ENCODE data around the gene TSHR.

The TSHR gene

GRCh38 chr14:81143793-81144192 lies 188.4 kb downstream of the TSHR start:
- no peak overlapping the region for H3K4me3 ChIP-seq (ENCODE audit: control insufficient read depth, low read depth, low read length)
- TF ChIP-seq CTCF (IDR thresholded peaks at IDR 0.05; ENCODE audit: control insufficient read depth, insufficient read depth, low read depth, low read length, missing control alignments): no peak
- no peak for DNase-seq (ENCODE audit: low read depth)

GRCh38 chr14:81144824-81145603 lies 189.6 kb downstream of the TSHR start:
- DNase-seq (ENCODE audit: low read depth): no peak
- no peak for TF ChIP-seq CTCF (IDR thresholded peaks at IDR 0.05; ENCODE audit: control insufficient read depth, insufficient read depth, low read depth, low read length, missing control alignments)
- H3K4me3 ChIP-seq (ENCODE audit: control insufficient read depth, low read depth, low read length): no peak overlapping the region

GRCh38 chr14:81147140-81147897 lies 191.9 kb downstream of the TSHR start:
- no peak for TF ChIP-seq CTCF (IDR thresholded peaks at IDR 0.05; ENCODE audit: control insufficient read depth, insufficient read depth, low read depth, low read length, missing control alignments)
- H3K4me3 ChIP-seq (ENCODE audit: control insufficient read depth, low read depth, low read length): no peak overlapping the region
- no peak for DNase-seq (ENCODE audit: low read depth)

- no peak for DNase-seq (ENCODE audit: low read depth)
- TF ChIP-seq CTCF (IDR thresholded peaks at IDR 0.05; ENCODE audit: control insufficient read depth, insufficient read depth, low read depth, low read length, missing control alignments): no peak
- no peak overlapping the region for H3K4me3 ChIP-seq (ENCODE audit: control insufficient read depth, low read depth, low read length)
These were observed 193.2 kb downstream of the TSHR start for GRCh38 chr14:81148635-81149034.

GRCh38 chr14:81153187-81153586 lies 197.8 kb downstream of the TSHR start:
- DNase-seq (ENCODE audit: low read depth): no peak
- TF ChIP-seq CTCF (IDR thresholded peaks at IDR 0.05; ENCODE audit: control insufficient read depth, insufficient read depth, low read depth, low read length, missing control alignments): no peak

GRCh38 chr14:81157431-81157830 lies 202.0 kb downstream of the TSHR start:
- DNase-seq (ENCODE audit: low read depth): no peak
- H3K4me3 ChIP-seq (ENCODE audit: control insufficient read depth, low read depth, low read length): no peak overlapping the region
- no peak for TF ChIP-seq CTCF (IDR thresholded peaks at IDR 0.05; ENCODE audit: control insufficient read depth, insufficient read depth, low read depth, low read length, missing control alignments)

More at GRCh38 chr14:81153187-81153586, 197.8 kb downstream of the TSHR start:
- no peak overlapping the region for H3K4me3 ChIP-seq (ENCODE audit: control insufficient read depth, low read depth, low read length)

Data from AG09309 (cell line).